Activated CD4-positive, alpha-beta T cell treated with anti-CD3 and anti-CD28 coated beads for 4 hours (primary cell): ENCODE data around the gene NT5C.
A peak's percentile ranks its signal among the peaks of the same experiment; 100 is the strongest.

Experiments used
- DNase-seq, 2 donors: peaks; one replicate each; pipeline ENCODE4 v3.0.0-alpha.2; 2020

The NT5C gene

GRCh38 chr17:75090871-75091854, 40.4 kb downstream of the NT5C start:
- DNase-seq, result no peak

GRCh38 chr17:75088465-75089417, 42.8 kb downstream of the NT5C start:
- no peak for DNase-seq

DNA sequence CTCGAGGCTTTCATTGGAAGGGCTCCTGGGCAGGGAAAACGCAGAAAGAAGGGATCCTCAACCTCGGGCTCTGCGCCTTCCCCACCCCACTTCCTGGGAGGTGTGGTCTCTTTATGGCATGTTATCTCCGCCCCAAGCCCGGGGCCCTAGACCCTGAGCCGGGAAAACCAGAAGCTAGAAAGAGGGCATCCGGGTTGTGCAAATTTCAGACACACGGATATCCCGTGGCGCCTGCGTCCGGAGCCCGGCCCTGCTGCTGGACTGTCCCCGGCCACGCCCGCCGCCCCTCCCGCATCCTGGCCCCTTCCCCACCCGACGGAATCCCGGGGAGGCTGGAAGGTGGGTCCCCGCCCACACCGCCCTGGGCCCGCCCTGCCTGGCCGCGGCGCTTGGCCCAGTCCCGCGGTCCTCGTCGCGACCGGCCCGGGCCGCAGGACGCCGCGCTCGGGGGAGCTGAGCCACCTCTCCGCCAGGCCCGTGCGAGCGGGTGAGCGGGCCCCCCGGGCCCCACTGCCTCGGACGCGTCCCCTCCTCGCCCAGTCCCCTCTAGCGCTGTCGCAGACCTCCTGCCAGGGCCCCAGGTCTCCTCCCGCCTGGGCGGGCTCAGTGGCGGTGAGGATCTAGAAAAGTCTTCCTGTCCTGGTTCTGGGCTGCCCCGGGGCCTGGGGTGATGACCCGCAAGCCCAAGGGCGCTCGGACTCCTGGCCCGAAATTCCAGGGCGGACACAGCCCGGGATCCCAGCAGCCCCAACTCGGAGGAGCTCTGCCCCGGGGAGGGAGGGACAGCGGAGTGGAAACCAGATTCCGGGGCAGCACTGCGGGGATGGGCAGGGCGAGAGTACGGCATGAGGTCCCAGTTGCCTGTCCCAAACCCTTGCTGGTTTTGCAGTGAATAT, 43.7 kb downstream of the NT5C start, which contains the start of gene SLC16A5:
TSS of gene SLC16A5 (plus strand) at position 397 of the 896 bp plus-strand sequence. CDS start 5,683 bp downstream, outside the sequence.
- peak in 1 of 2 donors; percentile 27 for DNase-seq

- DNase-seq, result no peak
These were observed 44.4 kb downstream of the NT5C start for GRCh38 chr17:75087182-75087557.

DNA sequence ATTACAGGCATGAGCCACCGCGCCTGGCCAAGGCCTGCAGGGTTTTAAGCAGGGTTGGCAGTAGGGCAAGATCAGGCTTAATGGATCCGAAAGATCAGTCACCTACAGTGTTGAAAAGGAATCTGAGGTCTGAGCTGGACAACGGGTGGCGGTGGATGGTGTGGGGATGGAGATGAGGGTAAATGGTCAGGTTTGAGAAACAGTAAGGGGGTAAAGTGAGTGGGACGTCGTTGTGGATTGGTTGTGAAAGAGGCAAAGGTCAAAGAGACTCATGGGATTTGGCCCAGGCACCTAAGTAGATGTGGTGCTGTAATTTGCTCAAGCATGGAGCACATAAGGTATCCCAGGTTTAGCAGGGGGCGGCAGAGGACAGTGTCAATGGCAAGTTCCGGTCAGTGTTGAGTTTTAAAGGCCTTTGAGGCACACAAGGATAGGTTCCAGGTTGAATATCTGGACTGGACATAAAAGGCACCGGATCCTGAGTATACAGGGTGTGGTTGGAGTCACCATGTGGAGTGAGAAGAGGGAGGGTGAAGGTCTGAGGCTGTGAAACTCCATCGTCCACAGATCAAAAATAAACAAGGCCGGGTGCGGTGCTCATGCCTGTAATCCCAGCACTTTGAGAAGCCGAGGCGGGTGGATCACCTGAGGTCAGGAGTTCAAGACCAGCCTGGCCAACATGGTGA, 44.9 kb downstream of the NT5C start:
- DNase-seq, result no peak

DNA sequence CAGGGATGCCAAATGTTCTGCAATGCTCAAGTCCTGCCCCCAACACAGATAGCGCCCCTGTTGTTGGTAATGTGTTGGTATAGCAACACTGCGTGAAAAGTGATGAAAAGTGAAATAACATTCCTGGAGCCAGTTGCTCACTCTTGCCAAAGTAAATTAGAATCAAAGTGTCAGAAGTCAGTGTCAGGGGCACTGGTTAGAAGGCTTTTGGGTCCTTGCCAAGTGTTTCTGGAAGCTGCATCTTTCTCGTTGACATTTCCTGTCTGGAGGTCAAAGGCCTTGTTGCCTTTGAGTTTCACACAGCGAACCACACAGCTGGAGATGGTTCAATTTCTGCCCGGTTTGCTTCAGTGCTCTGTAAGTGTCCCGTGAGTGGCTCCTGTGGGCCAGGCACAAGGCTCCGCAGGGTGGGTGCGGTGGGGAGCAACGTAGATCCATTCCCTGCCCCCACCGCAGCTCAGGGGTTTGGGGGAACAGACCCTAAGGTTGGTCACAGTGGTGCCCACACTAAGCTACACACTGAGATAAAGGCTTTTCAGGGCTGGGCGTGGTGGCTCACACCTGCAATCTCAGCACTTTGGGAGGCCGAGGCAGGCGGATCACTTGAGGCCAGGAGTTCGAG, 47.4 kb downstream of the NT5C start:
- DNase-seq, result no peak

GRCh38 chr17:75082683-75083082, 48.9 kb downstream of the NT5C start:
- DNase-seq, result no peak

GRCh38 chr17:75081611-75082540, 49.7 kb downstream of the NT5C start:
- DNase-seq, result no peak
